Bronchial epithelial cell (primary cell): ENCODE measurements around the gene AHSA1. TPM values are rescaled to one million over a fixed set of nuclear protein-coding genes. Genes with fewer than 3 reads are reported as not detected.
A peak's percentile ranks its signal among the peaks of the same experiment; 100 is the strongest.

Source experiments
- DNase-seq: peaks from one replicate; pipeline ENCODE4 v3.0.0-alpha.2; 2010; ENCODE audit warnings: low read depth
- FAIRE-seq: peaks from 2 replicates; lab custom pipeline; 2011; peaks lifted over from hg19 to GRCh38; lab: Jason Lieb, UNC
- H3K27me3 ChIP-seq: 2 replicates; pipeline ENCODE4 v1.5.1; 2011; ENCODE audit warnings: low read length; ENCODE audit not compliant: control insufficient read depth, insufficient read depth
- H3K36me3 ChIP-seq: 2 replicates; pipeline ENCODE4 v1.5.1; 2011; ENCODE audit warnings: low read length; ENCODE audit not compliant: control insufficient read depth, insufficient read depth
- H3K4me3 ChIP-seq: 2 replicates; pipeline ENCODE4 v1.5.1; 2011; ENCODE audit warnings: mild to moderate bottlenecking, low read depth, low read length, control low read depth
- total RNA-seq: library from RNA; depleted of rRNA; stranded (reverse); fragments of >200 nt; gene quantifications from 2 replicates; pipeline ENCODE4 v1.2.1, GENCODE V29; 2014
- TF ChIP-seq, protein P1 (sequence below): IDR thresholded peaks from 2 replicates; pipeline ENCODE4 v1.5.1; 2011; ENCODE audit warnings: mild to moderate bottlenecking, moderate library complexity, low read length, control low read depth, inconsistent platforms; ENCODE audit not compliant: insufficient read depth, severe bottlenecking

AHSA1 gene
- total RNA-seq, 1 donor from 2014 or later = 179 TPM

DNA sequence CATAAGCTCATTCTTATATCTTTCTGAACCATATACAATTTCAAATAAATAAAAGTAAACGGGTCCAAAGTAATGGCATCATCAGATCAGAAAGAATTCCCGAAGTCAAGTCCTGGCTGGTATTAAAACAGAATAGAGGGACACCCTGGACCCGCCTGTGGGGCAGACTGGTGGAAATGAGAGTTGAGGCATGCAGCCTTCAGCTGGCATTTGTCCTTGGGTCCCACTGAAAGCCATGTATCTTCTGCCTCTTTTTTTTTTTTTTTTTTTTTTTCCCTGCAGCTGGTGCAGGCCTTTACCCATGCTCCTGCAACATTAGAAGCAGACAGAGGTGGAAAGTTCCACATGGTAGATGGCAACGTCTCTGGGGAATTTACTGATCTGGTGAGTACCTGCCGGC lies 9.9 kb downstream of the AHSA1 start:
- Histone ChIP-seq H3K36me3 (peaks cover 10% of the 10 kb centered on the region), H3K4me3 (no peak overlapping the region), H3K27me3 (no peaks in the 10 kb centered on the region)
- DNase-seq (no peak), FAIRE-seq (no peak)
- TF ChIP-seq, protein P1, sequence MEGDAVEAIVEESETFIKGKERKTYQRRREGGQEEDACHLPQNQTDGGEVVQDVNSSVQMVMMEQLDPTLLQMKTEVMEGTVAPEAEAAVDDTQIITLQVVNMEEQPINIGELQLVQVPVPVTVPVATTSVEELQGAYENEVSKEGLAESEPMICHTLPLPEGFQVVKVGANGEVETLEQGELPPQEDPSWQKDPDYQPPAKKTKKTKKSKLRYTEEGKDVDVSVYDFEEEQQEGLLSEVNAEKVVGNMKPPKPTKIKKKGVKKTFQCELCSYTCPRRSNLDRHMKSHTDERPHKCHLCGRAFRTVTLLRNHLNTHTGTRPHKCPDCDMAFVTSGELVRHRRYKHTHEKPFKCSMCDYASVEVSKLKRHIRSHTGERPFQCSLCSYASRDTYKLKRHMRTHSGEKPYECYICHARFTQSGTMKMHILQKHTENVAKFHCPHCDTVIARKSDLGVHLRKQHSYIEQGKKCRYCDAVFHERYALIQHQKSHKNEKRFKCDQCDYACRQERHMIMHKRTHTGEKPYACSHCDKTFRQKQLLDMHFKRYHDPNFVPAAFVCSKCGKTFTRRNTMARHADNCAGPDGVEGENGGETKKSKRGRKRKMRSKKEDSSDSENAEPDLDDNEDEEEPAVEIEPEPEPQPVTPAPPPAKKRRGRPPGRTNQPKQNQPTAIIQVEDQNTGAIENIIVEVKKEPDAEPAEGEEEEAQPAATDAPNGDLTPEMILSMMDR = no peak

DNA sequence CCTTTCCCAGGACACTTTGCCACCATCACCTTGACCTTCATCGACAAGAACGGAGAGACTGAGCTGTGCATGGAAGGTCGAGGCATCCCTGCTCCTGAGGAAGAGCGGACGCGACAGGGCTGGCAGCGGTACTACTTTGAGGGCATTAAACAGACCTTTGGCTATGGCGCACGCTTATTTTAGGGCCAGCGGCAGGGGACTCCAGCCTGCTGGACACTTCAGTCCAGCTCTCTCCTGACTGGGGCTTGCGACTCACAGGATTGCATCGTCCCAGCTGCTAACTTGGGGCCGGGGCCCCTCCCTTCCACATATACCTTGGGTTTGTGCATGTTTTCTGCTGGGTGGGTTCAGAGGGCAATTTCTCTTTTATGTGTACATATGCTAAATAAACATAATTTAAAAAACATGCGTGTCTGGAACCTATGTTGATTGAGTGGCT lies 11.2 kb downstream of the AHSA1 start:
- Histone ChIP-seq H3K27me3 (no peaks in the 10 kb centered on the region), H3K4me3 (no peak overlapping the region), H3K36me3 (peaks cover 5% of the 10 kb centered on the region)
- DNase-seq (no peak), FAIRE-seq (no peak)
- TF ChIP-seq, protein P1 = no peak

DNA sequence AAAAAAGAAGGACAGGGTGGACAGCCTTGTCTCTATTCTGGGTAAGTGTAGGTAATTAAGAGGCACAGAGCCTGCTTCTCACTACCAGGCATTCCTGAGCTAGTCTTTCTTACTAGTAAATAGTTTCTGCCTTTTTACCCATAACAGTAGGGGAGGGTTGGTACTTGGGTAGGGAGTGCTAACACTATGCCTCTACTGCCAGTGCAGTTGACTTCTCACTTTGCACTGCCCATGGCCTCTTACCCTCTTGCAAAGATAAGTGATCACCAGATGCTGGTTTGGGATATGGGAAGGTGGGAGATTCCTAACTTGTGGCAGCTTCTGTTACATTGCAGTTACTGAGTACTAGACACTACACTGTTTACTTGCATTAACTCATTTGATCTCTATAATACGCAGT lies 11.6 kb downstream of the AHSA1 start:
- H3K36me3 ChIP-seq = peaks cover 4% of the 10 kb centered on the region
- H3K27me3 ChIP-seq = no peaks in the 10 kb centered on the region
- FAIRE-seq (no peak), DNase-seq (no peak)
- H3K4me3 ChIP-seq = no peak overlapping the region
- TF ChIP-seq, protein P1 = no peak

DNA sequence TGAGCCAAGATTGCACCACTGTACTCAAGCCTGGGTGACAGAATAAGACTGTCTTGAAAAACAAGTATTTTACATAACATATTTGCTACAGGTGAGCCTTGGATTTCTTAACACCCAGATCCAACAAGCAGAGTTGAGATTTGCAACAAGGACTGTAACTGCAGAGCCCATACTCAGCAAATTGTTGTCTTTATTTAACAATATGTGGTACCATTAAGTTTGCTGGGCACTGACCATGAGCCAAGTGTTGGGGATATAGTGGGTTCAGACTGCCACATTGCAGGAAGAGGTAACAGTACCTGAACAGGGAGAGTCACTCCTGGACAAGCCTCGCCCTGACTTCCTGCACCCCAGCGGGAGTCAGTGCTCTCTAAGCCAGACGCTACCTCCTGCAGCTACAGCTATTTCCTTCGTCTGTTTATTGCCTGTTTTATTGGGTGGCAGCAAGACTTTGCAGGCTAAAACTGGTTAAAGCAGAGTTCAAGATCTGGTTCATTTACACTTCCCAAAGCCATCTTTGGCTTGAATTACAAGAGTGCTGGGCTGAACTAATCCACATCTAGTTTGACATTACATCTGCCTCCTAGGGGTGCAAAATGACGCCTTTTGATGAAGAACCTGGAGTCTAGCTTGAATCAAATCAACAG lies 12.5 kb downstream of the AHSA1 start:
- Histone ChIP-seq H3K4me3 (no peak overlapping the region), H3K27me3 (no peaks in the 10 kb centered on the region), H3K36me3 (peaks cover 3% of the 10 kb centered on the region)
- DNase-seq (no peak), FAIRE-seq (peak; percentile 60)
- TF ChIP-seq, protein P1 = no peak

DNA sequence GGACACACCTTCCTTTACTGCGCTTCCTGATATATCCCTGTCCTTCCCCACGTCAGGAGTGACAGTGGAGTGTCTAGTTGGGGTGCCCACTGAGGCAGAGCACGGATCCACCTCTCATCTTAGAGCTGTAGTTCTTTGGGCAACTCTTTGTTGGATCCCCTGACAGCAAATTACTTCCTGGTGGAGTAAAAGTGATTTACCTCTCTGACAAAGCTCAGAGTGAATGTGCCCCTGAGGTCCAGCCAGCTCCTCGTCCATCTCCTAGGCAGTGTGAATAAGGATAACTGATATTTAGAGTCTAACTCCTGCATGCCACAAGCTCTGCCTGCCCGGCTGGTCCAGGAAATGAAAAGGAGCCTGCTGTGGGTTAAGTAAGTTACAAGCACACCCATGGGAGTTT lies 16.0 kb downstream of the AHSA1 start:
- DNase-seq (no peak), FAIRE-seq (no peak)
- TF ChIP-seq, protein P1 = no peak
- Histone ChIP-seq H3K36me3 (no peaks in the 10 kb centered on the region), H3K27me3 (peaks cover 2% of the 10 kb centered on the region), H3K4me3 (no peak overlapping the region)

DNA sequence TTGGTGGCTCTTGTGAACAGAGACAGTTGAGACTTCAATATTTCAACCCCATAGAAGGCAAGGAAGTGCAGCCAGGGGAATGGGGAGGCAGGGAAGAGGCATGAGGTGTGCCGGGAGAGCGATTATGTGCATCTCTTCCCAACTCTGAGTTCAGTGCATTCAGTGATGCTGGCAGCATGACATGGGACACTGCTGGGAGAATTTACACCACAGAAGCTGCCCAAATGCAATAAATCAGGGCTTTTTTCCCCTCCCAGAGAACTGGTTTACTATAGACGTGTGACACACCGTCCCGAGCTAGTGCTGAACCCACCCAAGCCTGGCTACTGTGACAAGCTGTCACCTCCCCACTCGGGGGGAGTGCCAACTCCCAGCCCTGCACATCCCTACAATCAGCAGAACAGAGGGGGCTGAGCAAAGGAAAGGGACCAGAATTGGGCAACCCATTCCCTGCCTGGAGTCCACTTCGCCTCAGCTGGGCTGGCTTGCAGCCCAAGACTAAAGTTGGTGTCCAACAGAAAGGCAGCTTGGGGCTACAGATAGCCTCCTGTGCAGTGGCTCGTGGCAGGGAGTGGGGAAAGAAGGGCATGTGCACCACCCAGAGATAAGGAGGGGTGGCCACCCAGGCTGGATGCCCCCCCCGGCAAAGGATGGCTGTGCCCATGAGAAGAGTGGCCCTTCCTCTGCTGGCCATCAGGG lies 16.7 kb downstream of the AHSA1 start:
- DNase-seq (no peak), FAIRE-seq (no peak)
- Histone ChIP-seq H3K4me3 (no peak overlapping the region), H3K36me3 (no peaks in the 10 kb centered on the region), H3K27me3 (peaks cover 2% of the 10 kb centered on the region)
- TF ChIP-seq, protein P1 = no peak
